ENCODE data around the gene TMEM273. TPM values are rescaled to one million over a fixed set of nuclear protein-coding genes. Genes with fewer than 3 reads are reported as not detected.

Gene TMEM273
- total and polyA plus RNA-seq, 10 of the 15 experiments (the other 5 are each of a cell fraction or from before 2014, with no cell fraction given): 10.3 to 46.3 (median 26.4) TPM

- DNase-seq (ENCODE audit: low read depth, low spot score): no peak
- no peak for TF ChIP-seq KAT2A (conservative IDR thresholded peaks at IDR 0.05; ENCODE audit: control insufficient read depth, low read depth, low read length)
- TF ChIP-seq GATAD2B (conservative IDR thresholded peaks at IDR 0.05; ENCODE audit: low read depth): no peak
- TF ChIP-seq CREB1 (IDR thresholded peaks at IDR 0.05; ENCODE audit: low read depth): no peak
- no peak for TF ChIP-seq ASH2L (IDR thresholded peaks at IDR 0.05; ENCODE audit: borderline replicate concordance, low read depth)
- TF ChIP-seq ATF2 (IDR thresholded peaks at IDR 0.05; ENCODE audit: low read length): no peak
- no peak for TF ChIP-seq TCF12 (IDR thresholded peaks at IDR 0.05; ENCODE audit: low read depth, low read length)
- TF ChIP-seq E4F1 (IDR thresholded peaks at IDR 0.05; ENCODE audit: borderline replicate concordance, partially characterized antibody): no peak
- no peak for TF ChIP-seq STAT3 (IDR thresholded peaks at IDR 0.05; ENCODE audit: low read depth, low read length)
- TF ChIP-seq RB1 (IDR thresholded peaks at IDR 0.05; ENCODE audit: borderline replicate concordance): no peak
- no peak for TF ChIP-seq NFIC (IDR thresholded peaks at IDR 0.05; ENCODE audit: low read depth, low read length)
- no peak for TF ChIP-seq SREBF1 (IDR thresholded peaks at IDR 0.05; ENCODE audit: low read length)
- no peak for TF ChIP-seq GABPA (IDR thresholded peaks at IDR 0.05; ENCODE audit: low read depth)
- no peak for TF ChIP-seq PAX8 (IDR thresholded peaks at IDR 0.05)
- no peak for TF ChIP-seq IKZF1 (conservative IDR thresholded peaks at IDR 0.05)
- TF ChIP-seq DPF2 (IDR thresholded peaks at IDR 0.05): no peak
- ChIA-PET SMC1A (ENCODE audit: uncharacterized antibody, unreplicated experiment) (no interaction called here), POLR2A (no interaction called here), CTCF (interaction anchor here (0.6 to 1.5 kb wide), 3 partner anchors 12 to 544 kb away, joined by 3 to 4 read pairs (median 3); no protein-coding TSS in a partner anchor), RAD21 (ENCODE audit: unreplicated experiment) (no interaction called here)
- intact Hi-C loops (cut with micrococcal nuclease; ENCODE audit: unreplicated experiment) (no loop called here), in situ Hi-C loops (cut with MboI) (no loop called here)
- Histone ChIP-seq H3K79me2 (ENCODE audit: control insufficient read depth, insufficient read depth, low read length) (no peaks in the 10 kb centered on the region), H3K4me3 (no peak overlapping the region), H3K36me3 (ENCODE audit: control insufficient read depth in 2 of 2, insufficient read depth in 2 of 2, low read length in 1 of 2) (no peaks in the 10 kb centered on the region), H3K4me1 (ENCODE audit: control insufficient read depth, insufficient read depth, low read length) (no peaks in the 10 kb centered on the region), H3K27ac (ENCODE audit: control insufficient read depth, insufficient read depth) (no peak overlapping the region), H3K9me3 (replicated peaks; ENCODE audit: control insufficient read depth, insufficient read depth, low read length) (no peaks in the 10 kb centered on the region), H4K20me1 (ENCODE audit: control insufficient read depth, insufficient read depth) (no peaks in the 10 kb centered on the region), H2AFZ (ENCODE audit: control insufficient read depth, low read depth, low read length) (no peak overlapping the region), H3K4me2 (ENCODE audit: control insufficient read depth, insufficient read depth) (no peak overlapping the region), H3K27me3 (replicated peaks in 1 of 2; ENCODE audit: control insufficient read depth in 2 of 2, insufficient read depth in 2 of 2, low read length in 1 of 2) (peaks cover 0 to 2% of the 10 kb centered on the region in 2 experiments; a peak in 1 of 4 replicates), H3K9ac (ENCODE audit: control insufficient read depth, insufficient read depth, low read length) (no peak overlapping the region)
- ATAC-seq: no peak
- WGBS (ENCODE audit: insufficient coverage, insufficient replicate concordance, low lambda C conversion rate, missing lambda C conversion rate): 0% methylated on average over 1 of the region's 1 CpG
- FAIRE-seq: no peak
- BruUV-seq (replicated peaks): no TSS peak
Measured at GRCh38 chr10:49202266-49202665, 14.1 kb upstream of the TMEM273 start.

All from GM12878 (cell line).